AG09319 (cell line): ENCODE results near the gene CPD.

Source experiments
- DNase-seq: peaks from one replicate; pipeline ENCODE4 v3.0.0-alpha.2; 2010; ENCODE audit warnings: low read depth; ENCODE audit errors: extremely low read depth
- TF ChIP-seq, protein P1 (sequence below): IDR thresholded peaks from 2 replicates; pipeline ENCODE4 v1.5.1; 2011; ENCODE audit warnings: low read depth, mild to moderate bottlenecking, inconsistent platforms, low read length, moderate library complexity

Gene CPD

DNA sequence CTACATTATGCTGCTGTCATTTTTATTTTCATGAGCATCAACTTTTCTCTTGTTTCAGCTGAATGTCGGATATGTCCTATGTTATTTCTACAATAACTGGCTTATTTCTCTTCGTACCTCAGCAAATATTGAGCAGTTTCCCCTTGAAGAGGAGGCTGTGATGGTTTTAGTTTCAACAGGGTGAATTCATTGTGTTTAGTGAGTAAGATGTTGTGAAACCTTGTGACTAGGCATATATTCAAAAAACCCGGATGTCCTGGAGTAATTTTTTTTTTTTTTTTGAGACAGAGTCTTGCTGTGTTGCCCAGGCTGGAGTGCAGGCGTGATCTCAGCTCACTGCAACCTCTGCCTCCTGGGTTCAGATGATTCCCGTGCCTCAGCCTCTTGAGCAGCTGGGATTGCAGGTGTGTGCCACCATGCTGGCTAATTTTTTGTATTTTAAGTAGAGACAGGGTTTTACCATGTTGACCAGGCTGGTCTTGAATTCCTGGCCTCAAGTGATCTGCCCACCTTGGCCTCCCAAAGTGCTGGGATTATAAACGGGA lies 11.1 kb downstream of the CPD start:
- no peak for DNase-seq
- TF ChIP-seq, protein P1, sequence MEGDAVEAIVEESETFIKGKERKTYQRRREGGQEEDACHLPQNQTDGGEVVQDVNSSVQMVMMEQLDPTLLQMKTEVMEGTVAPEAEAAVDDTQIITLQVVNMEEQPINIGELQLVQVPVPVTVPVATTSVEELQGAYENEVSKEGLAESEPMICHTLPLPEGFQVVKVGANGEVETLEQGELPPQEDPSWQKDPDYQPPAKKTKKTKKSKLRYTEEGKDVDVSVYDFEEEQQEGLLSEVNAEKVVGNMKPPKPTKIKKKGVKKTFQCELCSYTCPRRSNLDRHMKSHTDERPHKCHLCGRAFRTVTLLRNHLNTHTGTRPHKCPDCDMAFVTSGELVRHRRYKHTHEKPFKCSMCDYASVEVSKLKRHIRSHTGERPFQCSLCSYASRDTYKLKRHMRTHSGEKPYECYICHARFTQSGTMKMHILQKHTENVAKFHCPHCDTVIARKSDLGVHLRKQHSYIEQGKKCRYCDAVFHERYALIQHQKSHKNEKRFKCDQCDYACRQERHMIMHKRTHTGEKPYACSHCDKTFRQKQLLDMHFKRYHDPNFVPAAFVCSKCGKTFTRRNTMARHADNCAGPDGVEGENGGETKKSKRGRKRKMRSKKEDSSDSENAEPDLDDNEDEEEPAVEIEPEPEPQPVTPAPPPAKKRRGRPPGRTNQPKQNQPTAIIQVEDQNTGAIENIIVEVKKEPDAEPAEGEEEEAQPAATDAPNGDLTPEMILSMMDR, result no peak

DNA sequence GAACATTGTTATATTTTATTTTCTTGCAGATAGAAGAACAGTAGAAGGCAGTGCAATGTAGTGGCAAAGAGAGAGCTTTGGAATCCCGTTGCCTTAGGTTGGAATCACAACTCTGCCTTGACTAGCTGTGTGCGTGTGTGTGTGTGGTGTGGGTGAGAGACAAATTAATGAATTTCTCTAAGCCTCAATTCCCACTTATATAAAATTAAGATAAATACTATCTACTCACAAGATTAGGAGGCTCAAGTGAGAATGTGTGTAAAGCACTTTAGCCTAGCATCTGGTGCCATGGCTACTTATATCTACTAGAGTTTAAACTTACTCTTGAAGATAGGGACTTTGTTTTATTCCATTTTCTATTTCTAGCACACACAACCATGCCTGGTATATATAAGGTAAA lies 12.8 kb downstream of the CPD start:
- TF ChIP-seq, protein P1, result no peak
- DNase-seq, result no peak

DNA sequence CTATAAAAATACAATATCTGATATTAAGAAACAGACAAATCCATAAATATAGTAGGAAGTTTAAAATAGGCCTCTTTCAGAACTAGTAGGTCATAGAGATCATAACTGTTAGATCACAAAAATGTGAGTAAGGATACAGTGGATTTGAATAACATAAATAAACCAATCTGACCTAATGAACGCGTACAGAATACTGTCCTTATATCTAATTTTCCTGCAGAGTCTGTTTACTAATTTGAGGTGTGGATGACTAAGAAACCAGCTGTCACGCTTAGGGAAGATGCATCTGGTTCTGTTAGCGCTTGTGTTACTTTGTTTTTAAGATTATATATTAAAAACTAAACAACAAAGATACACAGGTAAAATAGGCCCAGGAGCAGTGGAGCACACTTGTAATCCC lies 14.8 kb downstream of the CPD start:
- TF ChIP-seq, protein P1, result no peak
- DNase-seq, result no peak

DNA sequence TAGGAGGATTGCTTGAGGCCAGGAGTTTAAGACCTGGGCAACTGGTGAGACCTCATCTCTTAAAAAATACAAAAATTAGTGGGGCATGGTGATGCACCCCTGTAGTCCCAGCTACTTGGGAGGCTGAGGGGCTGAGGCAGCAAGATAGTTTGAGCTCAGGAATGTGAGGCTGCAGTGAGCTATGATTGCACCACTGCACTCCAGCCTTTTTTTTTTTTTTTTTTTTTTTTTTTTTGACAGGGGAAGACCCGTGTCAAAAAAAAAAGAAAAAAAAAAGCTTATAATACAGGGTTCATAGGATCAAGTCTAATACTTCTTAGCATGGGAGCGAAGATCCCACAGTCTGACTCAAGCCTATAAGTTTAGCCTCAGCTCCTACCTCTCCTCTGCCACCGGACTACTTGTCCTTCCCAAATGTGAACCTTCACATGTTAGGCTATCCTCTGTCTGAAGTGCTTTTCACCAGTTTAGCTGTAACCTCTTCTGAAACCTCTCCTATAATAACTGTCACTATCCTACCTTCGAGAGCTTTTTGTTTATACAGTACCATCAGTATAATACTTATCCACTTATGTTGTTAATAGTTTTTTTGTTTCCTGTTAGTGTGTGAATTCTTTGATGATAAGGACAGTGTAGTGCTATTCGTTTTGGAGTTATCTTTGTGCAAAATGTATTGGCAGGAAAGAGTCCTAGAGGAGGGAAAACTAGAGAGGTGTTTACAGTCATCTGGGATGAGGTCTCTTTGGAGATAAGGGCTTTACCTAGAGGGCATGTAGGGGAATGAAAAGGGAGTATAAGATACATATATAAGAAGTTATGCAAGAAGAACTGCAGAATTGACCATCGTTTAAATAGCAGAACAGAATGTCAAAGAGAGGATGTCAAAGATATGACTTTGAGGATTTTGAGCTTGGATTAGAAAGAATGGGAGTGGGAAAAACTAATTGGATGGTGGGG lies 15.5 kb downstream of the CPD start:
- no peak for DNase-seq
- TF ChIP-seq, protein P1, result no peak

DNA sequence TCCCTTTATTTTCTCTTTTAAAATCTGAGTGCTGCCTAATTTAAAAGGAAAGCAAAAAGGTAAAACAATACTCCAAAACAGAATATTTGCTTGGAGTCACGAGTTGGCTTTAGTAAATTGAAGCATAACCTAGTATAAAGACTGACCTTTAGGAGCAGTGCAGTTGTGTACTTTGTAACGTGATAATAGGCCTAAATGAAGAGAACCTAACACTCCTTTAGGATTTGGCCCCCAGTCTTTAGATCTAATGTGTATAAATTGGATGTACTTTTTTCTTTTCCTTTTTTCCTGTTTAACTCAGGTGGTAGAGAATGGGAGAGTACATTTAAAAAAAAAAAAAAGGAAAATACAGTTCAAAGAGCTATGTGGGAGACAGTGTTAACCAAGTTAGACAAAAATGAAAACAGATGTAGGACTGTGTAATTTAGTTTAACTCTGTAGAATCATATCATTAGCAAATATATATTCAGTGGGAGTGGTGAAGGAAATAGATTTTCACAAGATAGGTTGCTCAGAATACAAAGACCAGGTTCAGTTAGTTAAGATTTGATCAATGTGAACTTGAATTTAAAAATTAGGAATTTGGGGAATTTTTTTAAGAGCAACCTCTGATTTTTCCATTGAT lies 16.8 kb downstream of the CPD start:
- TF ChIP-seq, protein P1, result no peak
- no peak for DNase-seq

DNA sequence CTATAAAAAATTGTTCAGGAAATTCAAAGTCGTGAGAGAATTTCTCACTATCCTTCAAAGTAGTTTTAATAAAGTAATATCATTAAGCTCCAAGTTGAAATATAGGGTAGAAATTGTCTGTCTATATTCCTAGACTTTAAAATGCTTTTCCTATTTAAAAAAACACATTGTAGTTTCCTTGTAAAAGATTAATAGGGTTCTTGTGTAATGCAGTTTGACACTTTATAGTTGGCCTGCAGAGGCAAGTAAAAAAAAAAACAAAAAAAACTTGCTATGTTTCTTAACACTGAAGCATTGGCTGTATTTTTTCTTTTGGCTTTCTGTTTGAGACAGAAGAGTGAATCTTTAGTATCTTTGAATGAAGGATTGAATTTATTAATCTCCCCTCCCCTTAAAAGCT lies 17.4 kb downstream of the CPD start:
- no peak for DNase-seq
- TF ChIP-seq, protein P1, result no peak

DNA sequence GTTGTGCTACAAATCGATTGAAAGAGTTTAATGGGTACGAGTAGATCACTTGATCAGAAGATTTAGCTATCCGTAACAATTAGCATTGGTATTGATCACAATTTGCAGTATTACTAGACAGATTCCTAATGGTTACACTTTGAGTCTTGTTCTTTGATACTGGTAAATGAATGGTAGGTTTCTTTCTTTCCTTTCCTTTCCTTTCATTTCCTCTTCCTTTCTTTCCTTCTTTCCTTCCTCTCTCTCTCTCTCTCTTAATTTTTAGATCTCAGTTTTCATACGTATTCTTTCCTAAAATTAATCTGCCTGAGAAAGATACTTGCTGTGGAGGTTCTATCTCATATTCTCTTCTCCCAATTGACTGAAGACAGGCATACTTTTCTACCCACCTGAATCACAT lies 17.9 kb downstream of the CPD start:
- no peak for DNase-seq
- TF ChIP-seq, protein P1, result no peak
